Heart left ventricle (tissue), 16 donors: ENCODE data around the gene FLRT1. TPM values are rescaled to one million over a fixed set of nuclear protein-coding genes. Genes with fewer than 3 reads are reported as not detected.

ENCODE experiments used
- ATAC-seq, 4 donors: fragments of 200-7000 bp; cut with Tn5 transposase; one replicate each; pipeline ENCODE4 v1.9.1; 2020 to 2022; ENCODE audit warnings: moderate library complexity in 4 of 4, mild to moderate bottlenecking in 3 of 4, moderate number of reproducible peaks in 1 of 4
- DNase-seq, 5 donors: peaks; one replicate each; pipeline ENCODE4 v3.0.0-alpha.2; 2020
- H3K27ac ChIP-seq, 12 donors: fragments of 200-600 bp; sonication (generic) in 4 of 12; one replicate each; pipeline versions ENCODE4 v1.5.0 to v1.8.0; 2016 to 2022; ENCODE audit warnings: mild to moderate bottlenecking in 2 of 12
- H3K27me3 ChIP-seq, 9 donors: fragments of 200-600 bp; sonication (generic) in 2 of 9; one replicate each; pipeline versions ENCODE4 v1.5.1 to v1.8.0; 2016 to 2022; ENCODE audit warnings: mild to moderate bottlenecking in 3 of 9
- H3K36me3 ChIP-seq, 9 donors: fragments of 200-600 bp; sonication (generic) in 2 of 9; one replicate each; pipeline versions ENCODE4 v1.5.0 to v1.8.0; 2018 to 2022; ENCODE audit warnings: mild to moderate bottlenecking in 2 of 9
- H3K4me1 ChIP-seq, 12 donors: fragments of 200-600 bp; sonication (generic) in 4 of 12; one replicate each; pipeline versions ENCODE4 v1.5.0 to v1.8.0; 2016 to 2022; ENCODE audit warnings: mild to moderate bottlenecking in 3 of 12
- H3K4me3 ChIP-seq, 12 donors: fragments of 200-600 bp; sonication (generic) in 4 of 12; one replicate each; pipeline versions ENCODE4 v1.5.0 to v1.8.0; 2017 to 2022; ENCODE audit warnings: mild to moderate bottlenecking in 9 of 12, moderate library complexity in 4 of 12
- H3K9me3 ChIP-seq, 12 donors: fragments of 200-600 bp; sonication (generic) in 4 of 12; one replicate each; pipeline versions ENCODE4 v1.5.0 to v1.8.0; 2016 to 2022; ENCODE audit warnings: mild to moderate bottlenecking in 1 of 12
- CTCF ChIP-seq, 12 donors: fragments of 200-600 bp; sonication (generic) in 4 of 12; IDR thresholded peaks; one replicate each; pipeline versions ENCODE4 v1.5.0 to v1.8.0; 2018 to 2022; ENCODE audit warnings: antibody characterized with exemption in 12 of 12, mild to moderate bottlenecking in 5 of 12
- POLR2A ChIP-seq, 2 donors: fragments of 450-650 bp; IDR thresholded peaks; one replicate each; pipeline ENCODE4 v1.6.1; 2017; ENCODE audit warnings: antibody characterized with exemption in 2 of 2, mild to moderate bottlenecking in 2 of 2, moderate library complexity in 2 of 2
- WGBS, 4 donors: extraction: QIAGEN DNeasy Blood & Tissue Kit in 2 of 4; methylation state at CpG; one replicate each; pipeline versions ENCODE4 v1.1.5 to v1.1.7; 2013 to 2018; 5-methylcytosine and 5-hydroxymethylcytosine counted together
- intact Hi-C, 10 donors: fragments of 100-400 bp; cut with DNase I; formaldehyde crosslinking; loops; one replicate each; pipeline versions ENCODE4 v1.11.1 to v1.14.2; 2022
- long read RNA-seq, 3 donors: library from polyadenylated mRNA; unstranded; transcript quantifications; one replicate each; pipeline ENCODE4 v2.0.0, GENCODE V29; 2020 to 2021
- polyA plus RNA-seq, 2 donors: library from polyadenylated mRNA; stranded (reverse); fragments of 200-250 nt; gene quantifications; one replicate each; pipeline ENCODE4 v1.2.3, GENCODE V29; 2013
- total RNA-seq, 9 donors: library from RNA; depleted of rRNA in 2 of 9; stranded (reverse); fragments of >200 nt in 2 of 9; fragmentation: NEBNext Ultra II Directional in 3 of 9; extraction: Animal tissue kit (Norgen Biotek cat#: 25700) in 3 of 9; gene quantifications; one replicate each; pipeline versions ENCODE4 v1.1.0 to v1.2.4, GENCODE V29; 2016 to 2023
- donor health status: ischemic (EF 13 %, LVEDD 7.1; RV severe dilation, severe dysfunction).
- donor health status: healthy with polysubstance abuse.
- donor health status: DM: no; HTN: yes; CAD: no.
- donor health status: DM: no; HTN: no; CAD: no.
- donor health status: ischemic (EF 25% LVEDD 6.9; RV normal size, moderate dysfunction).
- donor health status: ischemic (EF 25% LVEDD 5.7; RV mildly dilated, moderate dysfunction).
- donor health status: healthy.
- donor health status: DM: yes; HTN: yes; CAD: no.
- donor health status: ischemic (EF 35%, LVEDD 5.7; RV mildly dilated, moderate dysfunction).
- donor health status: nonischemic (EF 11% LVEDD 7.7; RV severe dilation, severe dysfunction).
- donor health status: DM: yes; HTN: yes; CAD: no.
- donor health status: PGD.
- donor health status: ischemic (EF 29% LVEDD 5.4; RV normal size, mild dysfunction).
- donor health status: nonischemic (EF 23%, LVEDD 6.1; RV moderate dilation, normal function).

The FLRT1 gene
- 1 to 10 TPM in 1 of 9 donors, under 1 TPM in 8; 0.20 to 1.4 (median 0.37) TPM for total RNA-seq
- under 1 TPM; 0.22 to 0.46 TPM for polyA plus RNA-seq
- long read RNA-seq, donor 1 = 0 reads
- long read RNA-seq, donor 2, partial matches to known transcripts = 0 of 1 reads
- long read RNA-seq, donor 2, other reads (novel, unspliced or antisense) = 1 of 1 reads
- long read RNA-seq, donor 3 = 0 reads

GRCh38 chr11:64035576-64035975 is at the start of gene FLRT1:
Gene FLRT1 (plus strand): TSS chr11:64035931. CDS start chr11:64116268, 80,337 bp downstream.
- ATAC-seq = no peak
- no peaks in the 10 kb centered on the region for H3K9me3 ChIP-seq
- intact Hi-C loops = no loop called here
- H3K27ac ChIP-seq = peak within 1 kb of the TSS in 6 of 12 donors; percentile 27 to 80 (median 47)
- no peak for DNase-seq
- TF ChIP-seq POLR2A (IDR thresholded peaks at IDR 0.05) = no peak
- TF ChIP-seq CTCF (IDR thresholded peaks at IDR 0.05) = no peak
- H3K4me3 ChIP-seq = peak within 1 kb of the TSS; percentile 43 to 68 (median 55)
- peaks cover 0 to 47% (median 2%) of the 10 kb centered on the region in 9 donors for H3K27me3 ChIP-seq
- H3K4me1 ChIP-seq = peaks cover 0 to 24% (median 12%) of the 10 kb centered on the region in 12 donors
- 0 to 2% (median 1%) methylated on average over 12 to 52 of the region's 64 CpGs; no CpG with 5 or more reads in 1 of the 4 donors for WGBS, 4 donors
- H3K36me3 ChIP-seq = no peaks in the 10 kb centered on the region

GRCh38 chr11:63986156-63986931 is 49.4 kb upstream of the FLRT1 start, which contains the start of gene OTUB1:
Gene OTUB1 (plus strand): TSS chr11:63986438. CDS start chr11:63986457, 19 bp downstream.
- peaks cover 0 to 34% (median 19%) of the 10 kb centered on the region in 12 donors for H3K4me1 ChIP-seq
- no peaks in the 10 kb centered on the region for H3K27me3 ChIP-seq
- 0 to 1% (median 1%) methylated on average over 33 to 63 of the region's 63 CpGs for WGBS, 4 donors
- no peaks in the 10 kb centered on the region for H3K9me3 ChIP-seq
- peak within 1 kb of the TSS; percentile 81 to 93 (median 86) for H3K27ac ChIP-seq
- DNase-seq = peak; percentile 90 to 94 (median 94)
- H3K4me3 ChIP-seq = peak within 1 kb of the TSS; percentile 73 to 100 (median 96)
- peaks cover 0 to 32% (median 22%) of the 10 kb centered on the region in 9 donors for H3K36me3 ChIP-seq
- TF ChIP-seq CTCF (IDR thresholded peaks at IDR 0.05) (no peak), POLR2A (IDR thresholded peaks at IDR 0.05) (peak in 1 of 2 donors; percentile 61)
- intact Hi-C loops = no loop called here
- ATAC-seq = peak; percentile 82 to 95 (median 94)

- Histone ChIP-seq H3K4me3 (peak overlapping the region; percentile 73 to 100 (median 96)), H3K36me3 (peaks cover 0 to 39% (median 29%) of the 10 kb centered on the region in 9 donors), H3K4me1 (peaks cover 0 to 28% (median 19%) of the 10 kb centered on the region in 12 donors), H3K9me3 (no peaks in the 10 kb centered on the region), H3K27ac (peak overlapping the region in 11 of 12 donors; percentile 81 to 93 (median 87)), H3K27me3 (no peaks in the 10 kb centered on the region)
- no peak for ATAC-seq
- intact Hi-C loops = no loop called here
- no peak for DNase-seq
- TF ChIP-seq POLR2A (IDR thresholded peaks at IDR 0.05) = no peak
- no peak for TF ChIP-seq CTCF (IDR thresholded peaks at IDR 0.05)
- WGBS, 4 donors = 32 to 46% (median 40%) methylated on average over 19 to 25 of the region's 25 CpGs
Measured at GRCh38 chr11:63986932-63987513, 48.7 kb upstream of the FLRT1 start.

GRCh38 chr11:63991558-63991957 is 44.2 kb upstream of the FLRT1 start:
- Histone ChIP-seq H3K27ac (no peak overlapping the region), H3K4me1 (peaks cover 0 to 26% (median 14%) of the 10 kb centered on the region in 12 donors), H3K27me3 (no peaks in the 10 kb centered on the region), H3K36me3 (peaks cover 0 to 77% (median 65%) of the 10 kb centered on the region in 9 donors), H3K4me3 (no peak overlapping the region), H3K9me3 (no peaks in the 10 kb centered on the region)
- 88 to 93% (median 91%) methylated on average over 10 of the region's 10 CpGs for WGBS, 4 donors
- TF ChIP-seq CTCF (IDR thresholded peaks at IDR 0.05) (no peak), POLR2A (IDR thresholded peaks at IDR 0.05) (no peak)
- intact Hi-C loops = no loop called here
- no peak for ATAC-seq
- no peak for DNase-seq
